Measurements from ENCODE around the gene HNRNPAB. TPM values are rescaled to one million over a fixed set of nuclear protein-coding genes. Genes with fewer than 3 reads are reported as not detected.

HNRNPAB gene
- total RNA-seq, 4 donors from 2014 or later = 79.9 to 140 (median 106) TPM

DNA sequence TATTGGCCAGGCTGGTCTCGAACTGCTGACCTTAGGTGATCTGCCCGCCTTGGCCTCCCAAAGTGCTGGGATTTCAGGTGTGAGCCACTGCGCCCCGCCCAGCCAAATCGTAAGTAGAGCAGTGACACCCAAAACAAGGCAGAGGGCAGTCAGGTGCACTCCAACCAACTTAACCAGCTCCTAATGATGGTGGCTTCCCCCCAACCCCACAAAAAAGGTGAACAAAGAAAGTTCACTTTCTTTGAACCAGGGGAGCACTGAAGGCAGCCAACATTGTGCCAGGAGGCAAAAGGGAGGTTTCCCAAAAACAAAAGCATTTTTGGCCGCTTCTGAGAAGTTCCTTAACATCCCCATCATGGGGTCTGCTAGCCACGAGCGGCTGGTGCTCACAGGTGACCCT, 26.8 kb upstream of the HNRNPAB start:
- no peak for TF ChIP-seq POLR2AphosphoS5 (IDR thresholded peaks at IDR 0.05)
- no peak for TF ChIP-seq EP300 (IDR thresholded peaks at IDR 0.05)
- TF ChIP-seq POLR2A (IDR thresholded peaks at IDR 0.05) = no peak
- TF ChIP-seq, protein P1, sequence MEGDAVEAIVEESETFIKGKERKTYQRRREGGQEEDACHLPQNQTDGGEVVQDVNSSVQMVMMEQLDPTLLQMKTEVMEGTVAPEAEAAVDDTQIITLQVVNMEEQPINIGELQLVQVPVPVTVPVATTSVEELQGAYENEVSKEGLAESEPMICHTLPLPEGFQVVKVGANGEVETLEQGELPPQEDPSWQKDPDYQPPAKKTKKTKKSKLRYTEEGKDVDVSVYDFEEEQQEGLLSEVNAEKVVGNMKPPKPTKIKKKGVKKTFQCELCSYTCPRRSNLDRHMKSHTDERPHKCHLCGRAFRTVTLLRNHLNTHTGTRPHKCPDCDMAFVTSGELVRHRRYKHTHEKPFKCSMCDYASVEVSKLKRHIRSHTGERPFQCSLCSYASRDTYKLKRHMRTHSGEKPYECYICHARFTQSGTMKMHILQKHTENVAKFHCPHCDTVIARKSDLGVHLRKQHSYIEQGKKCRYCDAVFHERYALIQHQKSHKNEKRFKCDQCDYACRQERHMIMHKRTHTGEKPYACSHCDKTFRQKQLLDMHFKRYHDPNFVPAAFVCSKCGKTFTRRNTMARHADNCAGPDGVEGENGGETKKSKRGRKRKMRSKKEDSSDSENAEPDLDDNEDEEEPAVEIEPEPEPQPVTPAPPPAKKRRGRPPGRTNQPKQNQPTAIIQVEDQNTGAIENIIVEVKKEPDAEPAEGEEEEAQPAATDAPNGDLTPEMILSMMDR (IDR thresholded peaks at IDR 0.05) = no peak
- 100% methylated on average over 1 of the region's 8 CpGs; no CpG with 5 or more reads in 1 of the 2 donors for WGBS, 2 donors (ENCODE audit: low coverage in 1 of 2)
- ATAC-seq = no peak

DNA sequence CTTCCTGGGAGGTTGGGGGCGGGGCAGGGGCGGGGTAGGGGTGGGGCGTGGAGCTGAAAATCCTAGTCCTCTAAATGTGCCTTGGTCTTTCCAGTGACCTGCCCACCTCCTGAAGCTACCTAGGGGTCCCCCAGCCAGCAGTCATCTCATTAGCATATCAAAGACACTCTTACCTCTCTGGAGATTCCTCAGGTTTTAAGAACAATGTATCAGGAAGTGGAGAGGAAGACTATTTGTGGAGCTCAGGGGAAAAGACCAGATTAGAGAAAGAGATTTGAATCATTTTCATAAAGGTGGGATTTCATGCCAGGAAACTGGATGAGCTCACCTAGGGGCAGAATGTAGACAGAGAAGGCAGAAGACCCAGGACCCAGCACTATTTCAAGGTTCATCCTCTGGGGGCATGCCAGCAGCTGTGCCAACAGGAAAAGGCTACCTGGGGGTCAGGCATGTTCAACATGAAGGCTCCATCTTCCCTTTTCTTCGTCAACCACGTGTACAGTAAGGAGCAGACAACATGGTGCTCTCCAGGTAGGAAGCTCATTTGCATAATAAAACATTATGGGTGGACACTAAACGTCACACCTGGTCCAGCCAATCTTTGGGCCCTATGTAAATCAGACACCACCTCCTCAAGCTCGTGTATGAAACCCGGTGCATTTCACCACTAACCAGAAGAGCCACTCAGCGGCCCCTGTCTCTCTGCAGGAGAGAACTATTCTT, 24.0 kb upstream of the HNRNPAB start:
- 13 to 25% methylated on average over 5 to 6 of the region's 9 CpGs for WGBS, 2 donors (ENCODE audit: low coverage in 1 of 2)
- TF ChIP-seq POLR2A (IDR thresholded peaks at IDR 0.05) (no peak), EP300 (IDR thresholded peaks at IDR 0.05) (no peak), POLR2AphosphoS5 (IDR thresholded peaks at IDR 0.05) (no peak)
- TF ChIP-seq, protein P1 (IDR thresholded peaks at IDR 0.05) = no peak
- Histone ChIP-seq H3K27ac (no peak overlapping the region), H3K4me3 (no peak overlapping the region), H3K27me3 (peaks cover 26% of the 10 kb centered on the region), H3K4me1 (no peaks in the 10 kb centered on the region), H3K36me3 (no peaks in the 10 kb centered on the region), H3K9me3 (peaks cover 0 to 7% (median 0%) of the 10 kb centered on the region in 3 donors)
- no peak for ATAC-seq

More for the DNA sequence above, 26.8 kb upstream of the HNRNPAB start:
- Histone ChIP-seq H3K4me1 (no peaks in the 10 kb centered on the region), H3K36me3 (no peaks in the 10 kb centered on the region), H3K27ac (no peak overlapping the region), H3K27me3 (peaks cover 26% of the 10 kb centered on the region), H3K9me3 (peaks cover 0 to 7% (median 0%) of the 10 kb centered on the region in 3 donors), H3K4me3 (no peak overlapping the region)

DNA sequence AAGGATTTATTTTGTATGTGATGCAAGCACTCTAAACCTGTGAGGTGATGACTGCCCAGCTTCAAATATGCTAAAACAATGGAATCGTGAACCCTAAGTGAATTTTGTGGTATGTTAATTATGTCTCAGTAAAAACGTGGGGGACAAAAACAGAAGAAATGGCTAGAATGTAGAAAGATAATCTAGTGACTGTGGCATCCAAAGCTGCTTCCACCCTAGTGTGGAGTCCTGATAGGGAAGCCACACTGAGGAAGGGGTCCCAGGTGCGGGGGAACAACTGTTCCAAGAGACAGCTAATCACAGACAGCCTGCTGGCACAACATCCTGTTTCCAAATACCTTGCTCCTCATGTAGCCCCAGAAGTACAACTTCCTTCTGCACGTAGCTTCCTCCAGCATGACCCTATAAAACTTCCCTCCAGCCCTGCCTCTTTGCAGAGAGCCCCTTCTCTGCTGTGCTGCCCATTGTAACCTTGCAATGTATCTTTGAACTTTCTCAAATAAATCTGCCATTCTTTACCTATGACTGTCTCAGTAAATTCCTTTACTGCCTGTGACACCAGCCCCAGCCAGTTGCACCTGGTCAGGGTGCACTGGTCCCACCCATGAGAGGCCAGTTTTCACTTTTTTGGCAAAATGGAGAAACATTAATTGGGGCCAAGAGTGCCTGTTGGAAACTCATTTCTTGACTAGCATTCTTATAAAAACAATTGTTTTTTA, 22.0 kb upstream of the HNRNPAB start:
- no peak for ATAC-seq
- 38 to 66% methylated on average over 4 of the region's 4 CpGs for WGBS, 2 donors (ENCODE audit: low coverage in 1 of 2)
- Histone ChIP-seq H3K4me3 (no peak overlapping the region), H3K27ac (no peak overlapping the region), H3K36me3 (no peaks in the 10 kb centered on the region), H3K4me1 (no peaks in the 10 kb centered on the region), H3K27me3 (peaks cover 26% of the 10 kb centered on the region), H3K9me3 (peaks cover 0 to 7% (median 0%) of the 10 kb centered on the region in 3 donors)
- no peak for TF ChIP-seq POLR2A (IDR thresholded peaks at IDR 0.05)
- TF ChIP-seq EP300 (IDR thresholded peaks at IDR 0.05) = no peak
- TF ChIP-seq, protein P1 (IDR thresholded peaks at IDR 0.05) = no peak
- TF ChIP-seq POLR2AphosphoS5 (IDR thresholded peaks at IDR 0.05) = no peak

DNA sequence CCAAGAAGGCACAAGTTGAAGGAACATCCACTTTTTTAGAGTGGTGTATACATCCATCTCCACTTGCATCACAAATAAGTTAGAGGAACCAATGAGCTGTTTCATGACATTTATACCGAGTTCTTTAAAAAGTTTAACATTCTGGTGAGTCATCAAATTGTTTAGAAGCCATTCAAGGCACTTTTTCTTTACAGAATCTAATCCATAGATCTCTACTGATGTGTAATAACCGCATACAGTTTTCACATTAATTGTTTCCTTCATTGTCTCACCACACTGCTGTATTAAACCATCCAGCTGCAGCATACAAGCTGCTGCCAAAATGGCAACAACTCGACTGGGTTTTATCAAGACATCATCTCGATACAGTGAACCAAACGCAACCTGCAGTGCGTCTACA, 17.9 kb upstream of the HNRNPAB start:
- Histone ChIP-seq H3K27ac (no peak overlapping the region), H3K36me3 (no peaks in the 10 kb centered on the region), H3K4me1 (no peaks in the 10 kb centered on the region), H3K4me3 (no peak overlapping the region), H3K27me3 (peaks cover 17% of the 10 kb centered on the region), H3K9me3 (no peaks in the 10 kb centered on the region)
- no peak for ATAC-seq
- TF ChIP-seq POLR2A (IDR thresholded peaks at IDR 0.05) = no peak
- no peak for TF ChIP-seq EP300 (IDR thresholded peaks at IDR 0.05)
- no peak for TF ChIP-seq POLR2AphosphoS5 (IDR thresholded peaks at IDR 0.05)
- TF ChIP-seq, protein P1 (IDR thresholded peaks at IDR 0.05) = no peak
- WGBS, 2 donors (ENCODE audit: low coverage in 1 of 2) = 31 to 40% methylated on average over 6 of the region's 6 CpGs
